Left colon (tissue), 2 donors: ENCODE measurements around the gene SRGAP2C. TPM values are rescaled to one million over a fixed set of nuclear protein-coding genes. Genes with fewer than 3 reads are reported as not detected.
"Not testable (repeated sequence)": the region's sequence is repeated elsewhere in the genome, so short reads cannot be mapped to it uniquely, and the experiment has no call there.

ENCODE experiments used
- ATAC-seq: fragments of 200-7000 bp; cut with Tn5 transposase; one replicate; pipeline ENCODE4 v1.9.1; 2020; ENCODE audit warnings: mild to moderate bottlenecking, moderate library complexity
- DNase-seq, 2 donors: peaks; one replicate each; pipeline ENCODE4 v3.0.0-alpha.2; 2020
- intact Hi-C, 2 donors: fragments of 100-400 bp; cut with DNase I in 1 of 2; cut with micrococcal nuclease in 1 of 2; formaldehyde crosslinking; loops; one replicate each; pipeline versions ENCODE4 v1.11.2 to v1.14.0; 2022; cut with DNase I, micrococcal nuclease
- total RNA-seq, 2 donors: library from RNA; stranded (reverse); fragmentation: NEBNext Ultra II Directional; extraction: Animal tissue kit (Norgen Biotek cat#: 25700); gene quantifications; one replicate each; pipeline ENCODE4 v1.2.1, GENCODE V29; 2021
- donor health status: DM: no; HTN: no; CAD: no.
- donor health status: DM: yes; HTN: yes; CAD: no.

The SRGAP2C gene
- total RNA-seq, 2 donors from 2014 or later = 4.3 to 8.1 TPM

DNA sequence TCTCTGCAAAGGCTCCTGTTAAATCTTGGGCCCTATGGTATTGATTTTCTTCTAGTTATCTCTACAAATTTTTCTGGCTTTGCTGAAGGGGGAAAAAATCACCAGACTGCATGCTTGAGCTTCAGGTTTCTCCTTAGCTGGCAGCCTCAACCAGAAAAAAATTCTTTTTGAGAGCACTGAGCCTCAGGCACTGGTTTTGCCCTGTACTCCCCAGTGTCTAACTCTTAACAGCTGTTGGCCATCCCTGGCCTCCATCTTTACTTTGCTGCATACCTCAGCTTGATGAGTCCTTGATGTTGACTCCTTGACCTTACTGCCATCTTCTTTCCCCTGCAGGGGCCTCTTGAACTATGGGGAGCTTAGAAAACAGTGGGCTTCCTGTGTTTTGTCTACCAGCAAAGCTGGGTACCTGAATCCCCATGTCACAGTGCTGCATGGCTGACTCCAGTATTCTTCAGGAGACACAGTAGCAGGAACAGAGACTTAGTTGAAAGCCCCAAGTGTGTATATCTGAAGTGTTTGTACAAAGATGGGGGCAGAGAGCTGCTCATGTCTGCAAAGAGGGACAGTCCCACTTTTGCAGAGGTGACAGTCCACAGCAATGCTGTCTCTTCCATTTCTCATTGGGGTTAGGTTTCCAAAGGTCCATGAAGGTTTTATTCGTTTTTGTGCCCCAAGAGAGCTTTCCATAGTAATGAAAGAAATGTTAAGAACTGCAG, 31.1 kb downstream of the SRGAP2C start:
- intact Hi-C loops, ATAC-seq, DNase-seq: not testable (repeated sequence)

DNA sequence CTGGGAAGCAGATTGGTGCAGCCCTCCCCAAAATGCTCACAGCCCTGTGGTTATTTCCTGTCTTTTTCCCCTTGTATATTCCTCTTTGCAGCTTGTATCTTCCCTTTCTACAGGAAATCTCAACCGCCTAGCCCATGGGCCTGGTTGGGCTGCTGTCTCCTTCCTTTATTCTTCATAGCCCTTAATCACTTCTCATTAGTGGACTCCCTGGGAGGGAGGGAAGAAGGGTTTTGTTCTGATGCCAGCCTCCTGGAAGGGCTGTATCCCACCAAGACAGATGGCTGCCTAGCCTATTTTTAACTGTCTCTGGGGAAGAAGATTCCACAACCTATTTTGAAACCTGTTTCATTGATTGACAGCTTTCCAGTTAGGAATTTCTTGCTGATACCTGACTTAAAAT, 31.9 kb downstream of the SRGAP2C start:
- intact Hi-C loops, DNase-seq, ATAC-seq: not testable (repeated sequence)

DNA sequence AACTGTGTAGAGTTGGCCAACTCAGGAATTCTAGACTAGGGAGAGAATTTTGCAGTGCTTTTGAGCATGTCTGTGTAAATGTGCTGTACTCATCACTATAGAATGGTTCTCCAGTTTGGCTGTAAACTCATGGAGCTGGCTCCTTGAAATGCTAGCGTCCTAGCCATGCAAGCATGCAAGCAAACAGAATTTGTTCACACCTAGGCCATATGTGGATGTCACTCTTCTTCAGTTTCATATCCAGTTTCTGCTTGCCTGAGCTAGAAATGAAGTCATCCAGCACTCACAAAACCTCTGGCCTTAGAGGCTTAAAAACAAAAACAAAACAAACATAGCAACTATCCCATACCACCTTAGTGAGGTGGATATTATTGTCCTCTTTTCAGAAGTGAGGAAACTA, 37.0 kb downstream of the SRGAP2C start:
- DNase-seq, ATAC-seq, intact Hi-C loops: not testable (repeated sequence)

DNA sequence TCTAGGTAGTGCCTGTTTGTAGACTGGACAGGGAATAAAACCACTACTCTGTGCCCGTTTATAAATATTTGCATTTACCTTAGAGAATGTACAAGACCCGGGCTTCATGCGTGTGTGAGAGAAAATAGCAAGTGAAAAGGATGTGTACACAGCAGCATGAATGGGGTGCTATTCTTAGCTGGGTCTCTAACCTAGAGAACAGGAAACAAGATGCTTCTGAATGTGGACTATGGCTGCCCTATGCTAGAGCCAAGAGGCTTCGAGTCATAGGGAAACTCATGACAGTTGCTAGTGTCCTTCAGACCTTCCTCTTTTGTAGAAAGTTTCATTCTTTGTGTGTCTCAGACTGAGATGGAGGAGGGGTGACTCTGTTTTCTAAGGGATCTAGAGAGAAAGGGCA, 39.9 kb downstream of the SRGAP2C start:
- ATAC-seq, intact Hi-C loops, DNase-seq: not testable (repeated sequence)

DNA sequence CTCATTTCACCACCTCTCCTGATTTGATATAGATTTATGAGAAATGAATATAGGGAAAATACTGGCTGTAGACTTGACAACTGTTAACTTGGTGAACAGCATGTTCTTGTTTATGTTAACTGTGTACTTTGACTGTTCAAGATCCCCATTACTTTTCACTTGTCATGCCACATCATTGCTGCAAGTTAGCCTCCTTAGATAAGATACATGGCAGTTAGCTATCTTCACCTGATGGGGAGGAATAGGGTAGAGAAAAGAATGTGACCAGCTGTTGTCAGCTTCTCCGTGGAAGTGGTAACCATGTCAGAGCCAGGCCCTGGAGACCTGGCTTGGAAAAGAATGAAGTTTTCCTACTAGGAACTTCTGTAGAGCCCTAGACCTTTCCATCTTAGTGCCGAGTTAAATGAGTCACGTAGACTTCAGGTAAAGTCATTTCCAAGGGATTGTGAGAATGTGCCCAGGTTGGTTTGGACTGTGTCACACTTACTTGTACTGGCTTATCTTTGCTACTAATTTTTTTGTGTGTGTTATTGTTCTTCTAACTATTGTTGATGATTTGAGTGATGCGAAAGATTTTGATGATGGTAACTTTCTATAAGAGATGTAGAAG, 41.6 kb downstream of the SRGAP2C start:
- DNase-seq, intact Hi-C loops, ATAC-seq: not testable (repeated sequence)

DNA sequence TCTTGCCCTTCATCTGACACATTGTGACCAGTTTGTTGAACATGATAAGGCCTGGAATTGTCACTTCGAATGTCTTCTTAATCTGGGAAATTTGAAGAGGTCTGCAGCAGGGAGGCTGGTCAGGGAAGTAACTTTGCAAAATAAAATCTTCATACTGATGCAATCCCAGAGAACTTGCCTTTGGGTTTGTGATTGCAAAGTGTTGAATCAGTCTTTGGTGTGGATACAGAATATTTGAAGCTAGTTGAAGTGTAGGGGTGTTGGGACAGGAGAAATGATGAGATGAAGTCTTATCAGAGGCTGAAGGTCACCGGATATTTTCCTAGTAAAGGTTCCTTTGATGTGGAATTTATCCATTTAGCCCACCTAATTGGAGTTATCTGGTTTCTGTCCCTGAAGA, 42.1 kb downstream of the SRGAP2C start:
- DNase-seq, ATAC-seq, intact Hi-C loops: not testable (repeated sequence)

DNA sequence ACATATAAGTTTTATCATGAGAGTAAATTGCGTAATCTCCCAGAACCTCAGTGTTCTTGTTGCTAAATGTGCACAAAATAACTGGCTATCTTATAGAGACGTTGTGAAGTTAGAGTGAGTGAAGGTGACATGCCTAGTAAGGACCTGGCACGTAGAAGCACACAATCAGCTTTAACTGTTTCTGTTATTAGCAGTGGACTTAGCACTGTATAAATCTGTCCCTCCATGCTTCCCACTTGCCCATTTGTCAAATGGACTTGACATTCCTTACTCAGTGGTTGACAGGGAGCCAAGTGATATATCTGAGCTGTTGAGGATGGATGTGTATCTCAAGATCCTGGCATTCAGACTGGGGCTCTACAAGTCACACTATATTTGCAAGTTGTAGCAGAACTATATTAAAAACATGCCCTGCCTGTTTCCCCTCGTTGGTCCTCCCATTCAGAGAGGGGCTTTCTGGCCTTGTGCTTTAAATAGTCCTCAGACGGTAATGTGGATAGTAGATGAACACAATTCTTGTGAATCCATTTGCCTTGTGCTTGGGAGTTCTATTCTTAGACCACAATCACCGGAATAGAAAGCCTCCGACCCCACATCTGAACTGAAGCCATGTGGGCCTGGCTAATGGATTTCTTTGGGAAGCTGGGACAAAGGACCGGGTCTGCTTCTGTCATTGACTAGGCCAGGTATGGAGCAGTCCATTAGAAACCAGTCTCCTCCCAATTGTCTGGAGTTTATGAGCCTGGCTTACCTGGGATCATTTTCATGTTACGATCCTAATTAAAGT, 43.0 kb downstream of the SRGAP2C start:
- intact Hi-C loops, DNase-seq, ATAC-seq: not testable (repeated sequence)

DNA sequence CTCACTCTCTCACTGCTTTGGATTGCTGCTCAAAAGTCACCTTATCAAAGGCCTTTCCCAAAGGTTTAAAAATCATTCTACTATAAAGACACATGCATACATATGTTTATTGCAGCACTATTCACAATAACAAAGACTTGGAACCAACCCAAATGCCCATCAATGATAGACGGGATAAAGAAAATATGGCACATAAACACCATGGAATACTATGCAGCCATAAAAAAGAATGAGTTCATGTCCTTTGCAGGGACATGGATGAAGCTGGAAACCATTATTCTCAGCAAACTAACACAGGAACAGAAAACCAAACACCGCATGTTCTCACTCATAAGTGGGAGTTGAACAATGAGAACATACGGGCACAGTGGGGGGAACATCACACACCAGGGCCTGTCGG, 45.9 kb downstream of the SRGAP2C start:
- intact Hi-C loops, ATAC-seq, DNase-seq: not testable (repeated sequence)

DNA sequence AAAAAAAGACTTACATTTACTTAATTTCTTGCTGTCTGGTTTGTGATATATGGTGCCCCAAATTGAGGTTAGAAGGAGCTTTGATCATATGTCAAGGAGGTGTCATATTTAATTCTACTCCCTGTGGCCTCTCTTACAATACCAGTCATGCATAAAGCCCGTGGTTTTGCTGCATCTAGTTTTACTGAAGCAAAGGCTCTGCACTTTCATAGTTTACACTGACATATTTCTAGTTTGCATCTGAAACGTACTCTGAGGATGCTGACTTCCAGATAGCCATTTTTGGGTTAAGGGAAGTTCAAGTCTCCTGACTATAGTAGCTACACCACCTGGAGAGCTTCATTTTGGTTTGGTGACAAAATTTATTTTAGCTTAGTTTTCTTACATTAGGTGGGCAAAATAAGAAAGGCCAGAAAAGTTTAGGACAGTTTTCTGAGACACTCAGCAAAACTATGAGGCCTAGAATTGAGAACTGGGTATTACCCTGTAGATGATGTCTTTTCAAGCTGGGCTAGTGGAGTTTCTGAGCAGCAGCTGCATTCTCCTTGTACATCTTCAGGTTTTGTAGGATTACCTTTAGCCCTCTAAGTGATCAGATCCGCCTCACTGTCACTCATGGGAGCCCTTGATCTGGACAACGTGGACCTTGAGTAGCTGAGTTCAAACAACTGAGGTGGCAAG, 47.8 kb downstream of the SRGAP2C start:
- intact Hi-C loops, ATAC-seq, DNase-seq: not testable (repeated sequence)

DNA sequence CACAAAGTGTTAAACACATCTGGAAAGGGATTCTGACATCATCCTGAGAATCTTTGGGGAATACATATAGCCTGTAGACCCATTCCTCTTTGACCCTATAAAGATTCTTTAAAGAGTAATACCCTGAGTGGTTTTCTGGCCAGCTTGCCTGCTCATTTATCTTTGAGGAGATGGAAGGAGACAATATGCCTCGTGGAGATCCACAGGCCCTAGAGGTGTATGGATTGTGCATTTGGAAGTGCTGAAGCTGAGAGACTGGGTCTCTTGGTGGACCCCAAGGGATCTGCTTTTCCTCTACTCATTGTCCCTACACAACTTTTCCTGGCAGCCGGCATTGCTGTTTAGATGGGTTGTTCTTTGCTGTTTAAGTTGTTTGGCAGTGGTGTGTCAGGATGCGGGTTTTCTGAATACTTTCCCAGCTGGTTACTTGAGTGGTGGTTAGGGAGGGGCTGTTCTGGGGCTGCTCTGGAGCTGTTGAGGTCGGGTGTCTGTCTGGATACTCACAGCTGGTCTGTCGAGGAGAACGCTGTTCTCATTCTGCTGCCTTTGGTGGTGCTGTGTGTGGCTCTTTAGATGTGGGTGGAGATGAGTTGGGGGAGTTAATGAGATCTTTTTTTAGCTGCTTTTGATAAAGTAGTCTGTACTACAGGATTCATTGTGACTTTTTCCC, 49.5 kb downstream of the SRGAP2C start:
- intact Hi-C loops, ATAC-seq, DNase-seq: not testable (repeated sequence)

DNA sequence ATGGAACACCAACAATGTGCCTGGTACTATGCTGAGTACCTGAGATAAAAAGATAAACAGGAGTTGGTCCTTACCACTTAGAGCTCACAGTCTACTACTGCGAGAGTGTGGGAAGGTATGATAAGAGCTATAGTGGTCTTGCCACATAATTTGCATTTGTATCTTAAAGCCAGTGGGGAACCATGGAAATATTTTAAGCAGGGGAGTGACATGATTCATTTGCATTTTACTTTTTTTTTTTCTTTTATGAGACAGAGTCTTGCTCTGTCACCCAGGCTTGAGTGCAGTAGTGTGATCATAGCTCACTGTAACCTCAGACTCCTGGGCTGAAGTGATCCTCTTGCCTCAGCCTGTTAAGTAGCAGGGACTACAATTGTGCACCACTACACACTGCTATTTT, 53.6 kb downstream of the SRGAP2C start:
- DNase-seq, ATAC-seq, intact Hi-C loops: not testable (repeated sequence)

DNA sequence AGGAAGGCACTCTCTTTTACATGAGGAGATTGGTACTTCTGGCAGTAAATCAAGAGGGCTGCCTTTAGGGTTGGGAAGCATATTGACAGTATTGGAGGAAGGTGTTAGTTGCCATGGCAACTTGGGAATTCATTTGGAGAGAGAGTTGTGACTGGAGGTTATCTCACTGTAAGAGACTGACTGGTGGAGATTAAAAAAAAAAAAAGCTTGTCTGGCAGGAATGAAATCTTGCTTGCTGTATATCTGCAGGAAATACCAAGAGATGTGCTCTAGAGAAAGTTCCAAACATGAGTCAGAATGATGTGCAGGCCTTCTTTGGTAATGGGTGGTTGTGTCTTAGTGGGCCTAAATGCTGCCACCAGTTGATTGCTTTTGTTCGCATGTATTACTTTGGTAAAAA, 59.1 kb downstream of the SRGAP2C start:
- DNase-seq, ATAC-seq, intact Hi-C loops: not testable (repeated sequence)

DNA sequence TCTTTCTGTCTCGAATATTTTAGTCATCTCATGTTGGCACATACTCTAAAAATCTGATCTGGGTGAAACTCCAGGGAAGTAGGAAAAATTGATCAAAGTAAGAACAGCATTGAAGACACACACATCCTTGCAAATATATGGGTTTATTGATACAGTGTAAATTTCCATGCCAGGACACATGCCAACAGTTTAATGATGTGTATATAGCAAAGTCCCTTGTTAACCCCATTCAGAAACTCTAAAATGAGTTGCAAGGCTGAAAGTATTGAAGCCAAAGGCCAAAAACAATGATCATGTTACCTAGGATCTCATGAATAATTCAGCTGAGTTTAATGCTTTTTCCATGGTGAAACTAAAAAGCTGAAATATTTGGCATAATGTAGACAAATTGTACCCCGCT, 61.6 kb downstream of the SRGAP2C start:
- DNase-seq, ATAC-seq, intact Hi-C loops: not testable (repeated sequence)

DNA sequence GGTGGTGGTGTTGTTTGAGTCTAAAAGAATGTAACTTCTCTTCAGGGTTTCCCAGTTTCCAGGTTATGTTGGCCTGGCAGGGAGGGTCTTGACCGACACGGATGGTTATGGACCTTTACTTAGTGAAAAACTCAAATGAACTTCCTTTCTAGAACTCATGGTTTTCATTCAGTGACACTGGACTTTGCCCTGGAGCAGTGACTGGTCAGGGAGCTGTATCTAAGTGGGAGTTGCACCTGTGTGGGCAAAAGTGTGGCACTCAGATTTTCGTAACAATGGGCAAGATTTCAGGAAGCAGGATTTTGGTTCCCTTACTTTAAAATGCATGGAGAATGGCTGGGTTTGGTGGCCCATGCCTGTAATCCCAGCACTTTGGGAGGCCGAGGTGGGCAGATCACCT, 67.9 kb downstream of the SRGAP2C start:
- intact Hi-C loops, ATAC-seq, DNase-seq: not testable (repeated sequence)

DNA sequence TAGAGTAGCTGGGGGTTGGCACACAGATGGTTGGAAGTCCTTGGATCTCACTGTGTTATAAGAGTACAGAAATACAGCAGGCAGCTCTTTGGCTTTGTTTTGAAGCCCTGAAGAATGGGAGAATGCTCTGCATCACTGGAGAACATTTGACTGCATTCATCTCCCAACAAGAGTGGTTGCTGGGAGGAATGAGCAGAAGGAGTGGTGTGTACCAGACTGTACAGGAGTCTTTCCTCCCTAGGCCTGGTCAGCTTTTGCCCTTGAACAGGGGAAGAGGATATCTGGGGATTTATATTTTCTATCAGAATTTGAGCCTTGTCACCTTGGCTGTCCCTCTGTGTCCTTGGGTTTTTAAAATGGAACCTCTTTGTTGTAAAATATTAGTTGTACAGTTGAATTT, 69.8 kb downstream of the SRGAP2C start:
- intact Hi-C loops, ATAC-seq, DNase-seq: not testable (repeated sequence)

DNA sequence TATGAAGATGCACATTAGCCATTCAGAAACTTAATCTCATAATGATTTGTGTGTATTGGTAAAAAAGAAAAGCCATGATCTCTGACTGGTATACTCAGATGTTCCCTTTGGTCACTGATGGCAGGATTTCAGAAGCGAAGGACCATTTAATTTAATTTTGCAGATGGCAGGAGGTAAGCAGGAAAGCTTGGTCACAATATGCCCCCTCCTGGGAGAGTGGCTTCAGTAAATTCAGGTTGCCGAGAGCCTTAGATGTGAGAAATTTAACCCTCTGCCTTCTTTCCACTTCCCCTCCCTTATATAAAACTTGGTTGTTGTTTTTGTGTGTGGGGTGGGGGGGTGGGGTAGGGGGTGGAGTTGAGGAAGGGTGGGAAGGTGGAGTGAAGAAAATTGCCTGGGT, 72.9 kb downstream of the SRGAP2C start:
- DNase-seq, intact Hi-C loops, ATAC-seq: not testable (repeated sequence)

DNA sequence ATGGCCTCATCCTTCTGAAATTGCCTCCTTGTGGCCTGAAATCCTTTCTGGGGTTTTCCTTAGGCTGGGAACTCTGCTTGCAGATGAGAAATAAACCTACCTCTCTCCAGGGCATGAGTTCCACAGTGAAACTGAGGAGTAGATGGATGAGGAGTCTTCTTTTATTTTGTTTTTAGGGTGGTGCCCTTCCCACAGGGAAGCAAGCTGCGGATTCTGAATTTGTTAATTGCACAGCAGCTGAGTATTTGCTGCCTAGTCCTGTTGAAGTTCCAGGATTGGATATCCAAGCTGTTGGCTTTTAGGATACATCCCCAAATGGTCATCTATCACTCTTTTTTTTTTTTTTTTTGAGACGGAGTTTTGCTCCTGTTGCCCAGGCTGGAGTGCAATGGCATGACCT, 73.4 kb downstream of the SRGAP2C start:
- intact Hi-C loops, ATAC-seq, DNase-seq: not testable (repeated sequence)

DNA sequence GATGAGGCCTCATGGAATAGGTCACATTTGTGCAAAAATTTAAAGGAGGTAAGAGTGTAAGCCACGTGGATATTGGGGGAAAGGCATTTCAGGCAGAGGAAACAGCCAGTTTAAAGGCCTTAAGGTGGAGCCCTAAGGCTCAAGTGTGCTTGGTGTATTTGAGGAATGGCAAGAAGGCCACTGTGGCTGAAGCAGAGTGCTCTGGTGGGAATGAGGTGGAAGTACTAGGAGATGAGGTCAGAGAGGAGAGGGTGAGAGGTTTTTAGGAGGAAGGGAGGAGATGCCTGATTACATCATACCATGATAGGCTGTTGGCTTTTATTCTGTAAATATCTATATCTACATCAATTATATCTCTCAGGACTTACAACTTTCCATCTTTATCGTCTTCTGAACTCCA, 75.4 kb downstream of the SRGAP2C start:
- ATAC-seq, DNase-seq, intact Hi-C loops: not testable (repeated sequence)
